Panc1 (cell line): ENCODE results near the gene FBLN2. TPM values are rescaled to one million over a fixed set of nuclear protein-coding genes. Genes with fewer than 3 reads are reported as not detected.

ENCODE experiments used
- ATAC-seq: fragments of 200-7000 bp; cut with Tn5 transposase; 2 replicates; pipeline ENCODE4 v1.9.1; 2020; ENCODE audit warnings: mild to moderate bottlenecking, moderate library complexity
- BruUV-seq: library from RNA; stranded (reverse); fragments of 400-500 nt; replicated peaks from 2 replicates; lab custom pipeline; 2021; lab: Mats Ljungman, UMichigan
- CTCF ChIA-PET: fragments of 300-600 bp; sonication (Branson Sonifier 250); formaldehyde crosslinking; loops from one replicate; lab custom pipeline; 2022; ENCODE audit warnings: antibody characterized with exemption; lab: Charles Lee
- POLR2A ChIA-PET: fragments of 300-600 bp; sonication (Branson Sonifier 250); formaldehyde crosslinking; loops from one replicate; lab custom pipeline; 2022; ENCODE audit warnings: antibody characterized with exemption; lab: Charles Lee
- DNase-seq: peaks from one replicate; pipeline ENCODE4 v3.0.0-alpha.2; 2010; ENCODE audit warnings: low read depth, low spot score
- H3K27ac ChIP-seq: 2 replicates; pipeline ENCODE4 v1.5.1; 2011; ENCODE audit warnings: mild to moderate bottlenecking, low read length, inconsistent platforms
- H3K27me3 ChIP-seq: fragments of 200-500 bp; sonication (Bioruptor generic); 2 replicates; pipeline ENCODE4 v1.6.0; 2014; ENCODE audit warnings: low read length, inconsistent platforms; ENCODE audit not compliant: control insufficient read depth, insufficient read depth
- H3K36me3 ChIP-seq: fragments of 200-500 bp; sonication (Bioruptor generic); 2 replicates; pipeline ENCODE4 v1.5.1; 2014; ENCODE audit warnings: inconsistent platforms, mild to moderate bottlenecking, low read length, moderate library complexity; ENCODE audit not compliant: control insufficient read depth, insufficient read depth
- H3K4me1 ChIP-seq: 2 replicates; pipeline ENCODE4 v1.5.1; 2011; ENCODE audit warnings: inconsistent platforms, mild to moderate bottlenecking, low read length, moderate library complexity; ENCODE audit not compliant: control insufficient read depth, insufficient read depth
- H3K4me3 ChIP-seq, 2 experiments: 2 replicates each; pipeline ENCODE4 v1.5.1; 2011 to 2012; ENCODE audit warnings: low read depth in 2 of 2, low read length in 2 of 2, mild to moderate bottlenecking in 2 of 2, inconsistent platforms in 1 of 2, moderate library complexity in 1 of 2
- H3K9me3 ChIP-seq: fragments of 200-500 bp; sonication (Bioruptor generic); 2 replicates; pipeline ENCODE4 v1.5.1; 2014; ENCODE audit warnings: low read depth, mild to moderate bottlenecking, inconsistent platforms, low read length, moderate library complexity; ENCODE audit not compliant: control insufficient read depth, insufficient read depth
- CTCF ChIP-seq: fragments of 450-650 bp; IDR thresholded peaks from 2 replicates; pipeline ENCODE4 v1.5.1; 2017; ENCODE audit warnings: mild to moderate bottlenecking
- POLR2AphosphoS5 ChIP-seq: IDR thresholded peaks from 2 replicates; pipeline ENCODE4 v1.6.1; 2012; ENCODE audit warnings: mild to moderate bottlenecking, low read depth, low read length, moderate library complexity
- REST ChIP-seq, 2 experiments: IDR thresholded peaks; 2 replicates each; pipeline ENCODE4 v1.6.1; 2011 to 2012; ENCODE audit warnings: low read depth in 2 of 2, control low read depth in 1 of 2, low read length in 1 of 2, mild to moderate bottlenecking in 1 of 2, moderate library complexity in 1 of 2; ENCODE audit not compliant: insufficient read depth in 1 of 2
- SIN3A ChIP-seq: IDR thresholded peaks from 2 replicates; pipeline ENCODE4 v1.6.1; 2012; ENCODE audit warnings: low read depth, mild to moderate bottlenecking, low read length, moderate library complexity, borderline replicate concordance; ENCODE audit not compliant: insufficient read depth
- TCF7L2 ChIP-seq: IDR thresholded peaks from 2 replicates; pipeline ENCODE4 v1.6.1; 2011; ENCODE audit warnings: mild to moderate bottlenecking, low read depth, low read length, inconsistent platforms
- in situ Hi-C: cut with HindIII; loops from 2 replicates; pipeline ENCODE4 v1.10.0; 2016; ENCODE audit warnings: low sequenced_read_pairs, low pct_unique_long_range_greater_than_20kb
- intact Hi-C: fragments of 100-400 bp; cut with micrococcal nuclease; formaldehyde crosslinking; loops from one replicate; pipeline ENCODE4 v1.10.0; 2022; ENCODE audit not compliant: unreplicated experiment
- total RNA-seq: library from RNA; stranded (reverse); gene quantifications from one replicate; pipeline ENCODE4 v1.2.1, GENCODE V29; 2021; ENCODE audit not compliant: unreplicated experiment

Gene FBLN2
- total RNA-seq, 1 experiment from 2014 or later: 0.44 TPM

DNA sequence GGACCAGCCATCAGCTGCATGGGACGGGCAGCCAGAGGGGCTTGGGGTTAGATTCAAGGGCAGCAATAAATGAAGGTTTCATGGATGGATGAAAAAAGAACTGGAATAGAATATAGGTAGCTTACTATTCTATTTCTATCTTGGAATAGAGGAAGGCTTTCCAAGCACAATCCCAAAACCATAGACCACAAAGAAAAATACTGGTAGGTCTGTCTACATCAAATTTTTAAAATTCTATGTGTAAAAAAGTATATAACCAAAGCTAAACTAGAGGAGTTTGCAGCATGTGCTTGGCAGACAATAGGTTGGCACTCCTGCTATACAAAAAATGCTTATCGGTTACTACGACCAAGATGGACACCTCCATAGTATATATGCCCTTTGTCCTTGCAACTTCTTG, 7.2 kb upstream of the FBLN2 start:
- Histone ChIP-seq H3K27me3 (no peaks in the 10 kb centered on the region), H3K4me3 (no peak overlapping the region), H3K9me3 (no peaks in the 10 kb centered on the region), H3K4me1 (no peaks in the 10 kb centered on the region), H3K27ac (no peak overlapping the region), H3K36me3 (no peaks in the 10 kb centered on the region)
- intact Hi-C loops (no loop called here), in situ Hi-C loops (no loop called here)
- ChIA-PET CTCF (no interaction called here), POLR2A (no interaction called here)
- TF ChIP-seq POLR2AphosphoS5 (no peak), SIN3A (no peak), TCF7L2 (no peak), CTCF (no peak), REST (IDR thresholded peaks at IDR 0.05; ENCODE audit: insufficient read depth in 1 of 2, low read depth in 2 of 2, low read length in 1 of 2) (no peak)
- BruUV-seq: no TSS peak
- ATAC-seq: no peak
- no peak for DNase-seq

DNA sequence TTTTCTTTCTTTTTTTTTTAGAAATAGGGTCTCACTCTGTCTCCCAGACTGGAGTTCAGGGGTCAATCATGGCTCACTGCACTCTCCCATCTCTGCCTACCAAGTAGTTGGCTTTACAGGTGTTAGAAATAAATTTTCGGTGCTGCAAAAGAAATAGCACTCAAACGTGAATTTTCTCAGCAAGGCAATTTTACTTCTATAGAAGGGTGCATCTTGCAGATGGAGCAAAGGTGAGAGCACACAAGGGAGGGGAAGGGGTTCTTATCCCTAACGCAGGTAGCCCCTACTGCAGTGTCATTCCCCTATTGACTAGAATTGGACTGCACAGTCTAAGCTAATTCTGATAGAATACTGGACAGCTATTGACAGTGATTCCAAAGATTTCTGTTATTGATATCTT, 6.8 kb upstream of the FBLN2 start:
- Histone ChIP-seq H3K4me3 (no peak overlapping the region), H3K36me3 (no peaks in the 10 kb centered on the region), H3K27me3 (no peaks in the 10 kb centered on the region), H3K4me1 (no peaks in the 10 kb centered on the region), H3K27ac (no peak overlapping the region), H3K9me3 (no peaks in the 10 kb centered on the region)
- DNase-seq: no peak
- no peak for ATAC-seq
- CTCF ChIA-PET: no interaction called here
- intact Hi-C loops (no loop called here), in situ Hi-C loops (no loop called here)
- POLR2A ChIA-PET: no interaction called here
- TF ChIP-seq POLR2AphosphoS5 (no peak), REST (IDR thresholded peaks at IDR 0.05; ENCODE audit: insufficient read depth in 1 of 2, low read depth in 2 of 2, low read length in 1 of 2) (no peak), SIN3A (no peak), CTCF (no peak), TCF7L2 (no peak)
- BruUV-seq: no TSS peak
